ENCODE results near the gene REPIN1. TPM values are rescaled to one million over a fixed set of nuclear protein-coding genes. Genes with fewer than 3 reads are reported as not detected.

REPIN1 gene
- total and polyA plus RNA-seq, 4 donors, result 31.0 to 124 (median 87.9) TPM

GRCh38 chr7:150335774-150336112 is 32.9 kb upstream of the REPIN1 start:
- peak in 1 of 6 donors; percentile 36 for DNase-seq (ENCODE audit: low read depth in 4 of 6, low spot score in 6 of 6)
- Histone ChIP-seq H3K9me3 (ENCODE audit: control insufficient read depth, insufficient read depth, low read length) (no peaks in the 10 kb centered on the region), H3K27me3 (ENCODE audit: control insufficient read depth, insufficient read depth, low read length) (peaks cover 10% of the 10 kb centered on the region), H3K27ac (ENCODE audit: low read depth, low read length) (peak overlapping the region; percentile 36), H3K4me3 (ENCODE audit: low read depth, low read length) (no peak overlapping the region), H3K36me3 (ENCODE audit: control insufficient read depth, insufficient read depth, low read length) (peaks cover 70% of the 10 kb centered on the region), H3K4me1 (ENCODE audit: control insufficient read depth, insufficient read depth, low read length) (peaks cover 45% of the 10 kb centered on the region)
- 57% methylated on average over 6 of the region's 6 CpGs for WGBS (ENCODE audit: insufficient coverage)

GRCh38 chr7:150336746-150337145 is 31.9 kb upstream of the REPIN1 start:
- H3K4me1 ChIP-seq (ENCODE audit: control insufficient read depth, insufficient read depth, low read length), result peaks cover 53% of the 10 kb centered on the region
- H3K27ac ChIP-seq (ENCODE audit: low read depth, low read length), result no peak overlapping the region

GRCh38 chr7:150337179-150337578 is 31.4 kb upstream of the REPIN1 start:
- peaks cover 58% of the 10 kb centered on the region for H3K36me3 ChIP-seq (ENCODE audit: control insufficient read depth, insufficient read depth, low read length)
- H3K4me1 ChIP-seq (ENCODE audit: control insufficient read depth, insufficient read depth, low read length), result peaks cover 57% of the 10 kb centered on the region
- peaks cover 15% of the 10 kb centered on the region for H3K27me3 ChIP-seq (ENCODE audit: control insufficient read depth, insufficient read depth, low read length)
- DNase-seq (ENCODE audit: low read depth in 4 of 6, low spot score in 6 of 6), result no peak
- H3K27ac ChIP-seq (ENCODE audit: low read depth, low read length), result no peak overlapping the region
- H3K9me3 ChIP-seq (ENCODE audit: control insufficient read depth, insufficient read depth, low read length), result no peaks in the 10 kb centered on the region
- 91% methylated on average over 18 of the region's 18 CpGs for WGBS (ENCODE audit: insufficient coverage)
- no peak overlapping the region for H3K4me3 ChIP-seq (ENCODE audit: low read depth, low read length)

More at GRCh38 chr7:150336746-150337145, 31.9 kb upstream of the REPIN1 start:
- no peak for DNase-seq (ENCODE audit: low read depth in 4 of 6, low spot score in 6 of 6)
- Histone ChIP-seq H3K27me3 (ENCODE audit: control insufficient read depth, insufficient read depth, low read length) (peaks cover 15% of the 10 kb centered on the region), H3K4me3 (ENCODE audit: low read depth, low read length) (no peak overlapping the region), H3K9me3 (ENCODE audit: control insufficient read depth, insufficient read depth, low read length) (no peaks in the 10 kb centered on the region), H3K36me3 (ENCODE audit: control insufficient read depth, insufficient read depth, low read length) (peaks cover 62% of the 10 kb centered on the region)
- 95% methylated on average over 14 of the region's 14 CpGs for WGBS (ENCODE audit: insufficient coverage)

GRCh38 chr7:150337659-150338081 is 31.0 kb upstream of the REPIN1 start:
- Histone ChIP-seq H3K36me3 (ENCODE audit: control insufficient read depth, insufficient read depth, low read length) (peaks cover 57% of the 10 kb centered on the region), H3K4me3 (ENCODE audit: low read depth, low read length) (no peak overlapping the region), H3K27ac (ENCODE audit: low read depth, low read length) (no peak overlapping the region), H3K4me1 (ENCODE audit: control insufficient read depth, insufficient read depth, low read length) (peaks cover 57% of the 10 kb centered on the region), H3K27me3 (ENCODE audit: control insufficient read depth, insufficient read depth, low read length) (peaks cover 15% of the 10 kb centered on the region), H3K9me3 (ENCODE audit: control insufficient read depth, insufficient read depth, low read length) (no peaks in the 10 kb centered on the region)
- no peak for DNase-seq (ENCODE audit: low read depth in 4 of 6, low spot score in 6 of 6)
- WGBS (ENCODE audit: insufficient coverage), result 81% methylated on average over 4 of the region's 6 CpGs

GRCh38 chr7:150338166-150338829 is 30.3 kb upstream of the REPIN1 start:
- DNase-seq (ENCODE audit: low read depth in 4 of 6, low spot score in 6 of 6), result no peak
- Histone ChIP-seq H3K9me3 (ENCODE audit: control insufficient read depth, insufficient read depth, low read length) (no peaks in the 10 kb centered on the region), H3K27me3 (ENCODE audit: control insufficient read depth, insufficient read depth, low read length) (peaks cover 15% of the 10 kb centered on the region), H3K27ac (ENCODE audit: low read depth, low read length) (no peak overlapping the region), H3K4me3 (ENCODE audit: low read depth, low read length) (no peak overlapping the region), H3K4me1 (ENCODE audit: control insufficient read depth, insufficient read depth, low read length) (peaks cover 57% of the 10 kb centered on the region), H3K36me3 (ENCODE audit: control insufficient read depth, insufficient read depth, low read length) (peaks cover 50% of the 10 kb centered on the region)
- WGBS (ENCODE audit: insufficient coverage), result 57% methylated on average over 9 of the region's 11 CpGs

- Histone ChIP-seq H3K9me3 (ENCODE audit: control insufficient read depth, insufficient read depth, low read length) (no peaks in the 10 kb centered on the region), H3K4me1 (ENCODE audit: control insufficient read depth, insufficient read depth, low read length) (peaks cover 57% of the 10 kb centered on the region), H3K4me3 (ENCODE audit: low read depth, low read length) (peak overlapping the region; percentile 57), H3K27ac (ENCODE audit: low read depth, low read length) (no peak overlapping the region), H3K27me3 (ENCODE audit: control insufficient read depth, insufficient read depth, low read length) (peaks cover 15% of the 10 kb centered on the region), H3K36me3 (ENCODE audit: control insufficient read depth, insufficient read depth, low read length) (peaks cover 43% of the 10 kb centered on the region)
- DNase-seq (ENCODE audit: low read depth in 4 of 6, low spot score in 6 of 6), result no peak
- 100% methylated on average over 1 of the region's 9 CpGs for WGBS (ENCODE audit: insufficient coverage)
Measured at GRCh38 chr7:150339409-150339809, 29.2 kb upstream of the REPIN1 start.

GRCh38 chr7:150340024-150340749 is 28.4 kb upstream of the REPIN1 start:
- peak in 1 of 6 donors; percentile 50 for DNase-seq (ENCODE audit: low read depth in 4 of 6, low spot score in 6 of 6)
- Histone ChIP-seq H3K4me3 (ENCODE audit: low read depth, low read length) (peak overlapping the region; percentile 57), H3K36me3 (ENCODE audit: control insufficient read depth, insufficient read depth, low read length) (peaks cover 40% of the 10 kb centered on the region), H3K4me1 (ENCODE audit: control insufficient read depth, insufficient read depth, low read length) (peaks cover 54% of the 10 kb centered on the region), H3K27me3 (ENCODE audit: control insufficient read depth, insufficient read depth, low read length) (peaks cover 15% of the 10 kb centered on the region), H3K27ac (ENCODE audit: low read depth, low read length) (peak overlapping the region; percentile 43), H3K9me3 (ENCODE audit: control insufficient read depth, insufficient read depth, low read length) (no peaks in the 10 kb centered on the region)
- WGBS (ENCODE audit: insufficient coverage), result 32% methylated on average over 25 of the region's 39 CpGs

- Histone ChIP-seq H3K4me1 (ENCODE audit: control insufficient read depth, insufficient read depth, low read length) (peaks cover 48% of the 10 kb centered on the region), H3K27me3 (ENCODE audit: control insufficient read depth, insufficient read depth, low read length) (peaks cover 15% of the 10 kb centered on the region), H3K27ac (ENCODE audit: low read depth, low read length) (peak overlapping the region; percentile 64), H3K9me3 (ENCODE audit: control insufficient read depth, insufficient read depth, low read length) (no peaks in the 10 kb centered on the region), H3K4me3 (ENCODE audit: low read depth, low read length) (peak overlapping the region; percentile 57), H3K36me3 (ENCODE audit: control insufficient read depth, insufficient read depth, low read length) (peaks cover 37% of the 10 kb centered on the region)
- DNase-seq (ENCODE audit: low read depth in 4 of 6, low spot score in 6 of 6), result no peak
- WGBS (ENCODE audit: insufficient coverage), result 10% methylated on average over 25 of the region's 29 CpGs
Measured at GRCh38 chr7:150340875-150341262, 27.8 kb upstream of the REPIN1 start.

- H3K27ac ChIP-seq (ENCODE audit: low read depth, low read length), result peak within 1 kb of the TSS; percentile 64
- no peaks in the 10 kb centered on the region for H3K9me3 ChIP-seq (ENCODE audit: control insufficient read depth, insufficient read depth, low read length)
- peak within 1 kb of the TSS; percentile 57 for H3K4me3 ChIP-seq (ENCODE audit: low read depth, low read length)
- H3K4me1 ChIP-seq (ENCODE audit: control insufficient read depth, insufficient read depth, low read length), result peaks cover 43% of the 10 kb centered on the region
- 7% methylated on average over 38 of the region's 49 CpGs for WGBS (ENCODE audit: insufficient coverage)
- DNase-seq (ENCODE audit: low read depth in 4 of 6, low spot score in 6 of 6), result peak in 1 of 6 donors; percentile 68
- H3K36me3 ChIP-seq (ENCODE audit: control insufficient read depth, insufficient read depth, low read length), result peaks cover 34% of the 10 kb centered on the region
- H3K27me3 ChIP-seq (ENCODE audit: control insufficient read depth, insufficient read depth, low read length), result peaks cover 15% of the 10 kb centered on the region
Measured at GRCh38 chr7:150341263-150342120, 27.1 kb upstream of the REPIN1 start, which contains the start of gene RARRES2. Gene RARRES2 (minus strand): TSS chr7:150341629. CDS start chr7:150340609, 1,020 bp downstream.

All from spinal cord (tissue), 10 donors.